HEK293 (cell line): ENCODE measurements around the gene HOXC5.

Experiments
- FEZF1 ChIP-seq: fragments of 450-650 bp; formaldehyde crosslinking; IDR thresholded peaks from 2 replicates; pipeline ENCODE4 v1.5.1; 2016; ENCODE audit warnings: missing biosample characterization, missing genetic modification characterization
- GFI1B ChIP-seq: fragments of 450-650 bp; formaldehyde crosslinking; IDR thresholded peaks from 2 replicates; pipeline ENCODE4 v1.5.1; 2016; ENCODE audit warnings: missing biosample characterization, missing genetic modification characterization
- GLIS1 ChIP-seq: fragments of 450-650 bp; formaldehyde crosslinking; IDR thresholded peaks from 2 replicates; pipeline ENCODE4 v1.5.1; 2016; ENCODE audit warnings: missing biosample characterization, missing genetic modification characterization
- GLIS2 ChIP-seq: fragments of 450-650 bp; formaldehyde crosslinking; IDR thresholded peaks from 2 replicates; pipeline ENCODE4 v1.5.1; 2016; ENCODE audit warnings: missing biosample characterization, missing genetic modification characterization
- HOXD13 ChIP-seq: sonication (generic); formaldehyde crosslinking; IDR thresholded peaks from 2 replicates; pipeline ENCODE4 v1.8.0; 2022; ENCODE audit warnings: missing genetic modification reagents, borderline replicate concordance
- KLF1 ChIP-seq: fragments of 450-650 bp; formaldehyde crosslinking; IDR thresholded peaks from 2 replicates; pipeline ENCODE4 v1.5.1; 2016; ENCODE audit warnings: missing biosample characterization, missing genetic modification characterization
- KLF10 ChIP-seq: fragments of 450-650 bp; IDR thresholded peaks from 2 replicates; pipeline ENCODE4 v1.5.1; 2018; ENCODE audit warnings: missing biosample characterization, mild to moderate bottlenecking, missing genetic modification characterization
- KLF7 ChIP-seq: fragments of 450-650 bp; formaldehyde crosslinking; IDR thresholded peaks from 2 replicates; pipeline ENCODE4 v1.5.1; 2016; ENCODE audit warnings: missing biosample characterization, missing genetic modification characterization, borderline replicate concordance
- KLF8 ChIP-seq: fragments of 450-650 bp; formaldehyde crosslinking; IDR thresholded peaks from 2 replicates; pipeline ENCODE4 v1.5.1; 2016; ENCODE audit warnings: missing biosample characterization, missing genetic modification characterization
- PRDM1 ChIP-seq: fragments of 450-650 bp; formaldehyde crosslinking; IDR thresholded peaks from 2 replicates; pipeline ENCODE4; 2016; ENCODE audit warnings: missing biosample characterization, missing genetic modification characterization
- SCRT1 ChIP-seq: fragments of 450-650 bp; formaldehyde crosslinking; IDR thresholded peaks from 2 replicates; pipeline ENCODE4 v1.5.1; 2016; ENCODE audit warnings: missing biosample characterization, missing genetic modification characterization, borderline replicate concordance
- ZBTB48 ChIP-seq: fragments of 450-650 bp; formaldehyde crosslinking; IDR thresholded peaks from 2 replicates; pipeline ENCODE4 v1.5.1; 2016; ENCODE audit warnings: missing biosample characterization, missing genetic modification characterization
- ZBTB7A ChIP-seq: fragments of 450-650 bp; formaldehyde crosslinking; IDR thresholded peaks from 2 replicates; pipeline ENCODE4 v1.5.1; 2016; ENCODE audit warnings: low read depth, missing biosample characterization, missing genetic modification characterization
- ZNF10 ChIP-seq: fragments of 450-650 bp; formaldehyde crosslinking; IDR thresholded peaks from 2 replicates; pipeline ENCODE4 v1.5.1; 2017; ENCODE audit warnings: missing biosample characterization, missing genetic modification characterization
- ZNF114 ChIP-seq: fragments of 450-650 bp; formaldehyde crosslinking; IDR thresholded peaks from 2 replicates; pipeline ENCODE4 v1.5.0; 2017; ENCODE audit warnings: missing biosample characterization, missing genetic modification characterization
- ZNF169 ChIP-seq: fragments of 450-650 bp; formaldehyde crosslinking; IDR thresholded peaks from 2 replicates; pipeline ENCODE4 v1.5.1; 2016; ENCODE audit warnings: missing biosample characterization, missing genetic modification characterization
- ZNF23 ChIP-seq: fragments of 450-650 bp; formaldehyde crosslinking; IDR thresholded peaks from 2 replicates; pipeline ENCODE4 v1.5.1; 2016; ENCODE audit warnings: missing biosample characterization, missing genetic modification characterization, borderline replicate concordance
- ZNF266 ChIP-seq: fragments of 450-650 bp; formaldehyde crosslinking; IDR thresholded peaks from 2 replicates; pipeline ENCODE4 v1.5.1; 2016; ENCODE audit warnings: missing biosample characterization, missing genetic modification characterization, low read depth
- ZNF391 ChIP-seq: fragments of 450-650 bp; formaldehyde crosslinking; IDR thresholded peaks from 2 replicates; pipeline ENCODE4 v1.5.1; 2016; ENCODE audit warnings: low read depth, missing biosample characterization, missing genetic modification characterization, borderline replicate concordance
- ZNF394 ChIP-seq: fragments of 450-650 bp; formaldehyde crosslinking; IDR thresholded peaks from 2 replicates; pipeline ENCODE4 v1.5.1; 2016; ENCODE audit warnings: missing biosample characterization, missing genetic modification characterization, mild to moderate bottlenecking, moderate library complexity, borderline replicate concordance
- ZNF510 ChIP-seq: fragments of 450-650 bp; formaldehyde crosslinking; IDR thresholded peaks from 2 replicates; pipeline ENCODE4 v1.5.1; 2018; ENCODE audit warnings: mild to moderate bottlenecking, missing genetic modification characterization, missing biosample characterization; ENCODE audit not compliant: insufficient replicate concordance
- ZNF629 ChIP-seq: fragments of 450-650 bp; formaldehyde crosslinking; IDR thresholded peaks from 2 replicates; pipeline ENCODE4 v1.5.1; 2017; ENCODE audit warnings: missing biosample characterization, missing genetic modification characterization
- ZNF660 ChIP-seq: fragments of 450-650 bp; IDR thresholded peaks from 2 replicates; pipeline ENCODE4 v1.5.1; 2018; ENCODE audit warnings: missing biosample characterization, mild to moderate bottlenecking, missing genetic modification characterization
- ZNF670 ChIP-seq: fragments of 450-650 bp; formaldehyde crosslinking; IDR thresholded peaks from 2 replicates; pipeline ENCODE4 v1.5.1; 2016; ENCODE audit warnings: missing biosample characterization, missing genetic modification characterization, low read depth
- TF ChIP-seq, protein P1 (sequence below): fragments of 450-650 bp; formaldehyde crosslinking; IDR thresholded peaks from 2 replicates; pipeline ENCODE4 v1.5.1; 2016; ENCODE audit warnings: missing biosample characterization, missing genetic modification characterization
- TF ChIP-seq, protein P2 (sequence below): fragments of 450-650 bp; formaldehyde crosslinking; IDR thresholded peaks from 2 replicates; pipeline ENCODE4 v1.5.1; 2016; ENCODE audit warnings: missing biosample characterization, missing genetic modification characterization
- TF ChIP-seq, protein P3 (sequence below): fragments of 450-650 bp; formaldehyde crosslinking; IDR thresholded peaks from 2 replicates; pipeline ENCODE4 v1.5.1; 2016; ENCODE audit warnings: missing biosample characterization, missing genetic modification characterization
- TF ChIP-seq, protein P4 (sequence below): fragments of 450-650 bp; formaldehyde crosslinking; IDR thresholded peaks from 2 replicates; pipeline ENCODE4 v1.5.1; 2016; ENCODE audit warnings: missing biosample characterization, missing genetic modification characterization
- TF ChIP-seq, protein P5 (sequence below): fragments of 450-650 bp; formaldehyde crosslinking; IDR thresholded peaks from 2 replicates; pipeline ENCODE4 v1.5.1; 2016; ENCODE audit warnings: missing biosample characterization, missing genetic modification characterization

HOXC5 gene

DNA sequence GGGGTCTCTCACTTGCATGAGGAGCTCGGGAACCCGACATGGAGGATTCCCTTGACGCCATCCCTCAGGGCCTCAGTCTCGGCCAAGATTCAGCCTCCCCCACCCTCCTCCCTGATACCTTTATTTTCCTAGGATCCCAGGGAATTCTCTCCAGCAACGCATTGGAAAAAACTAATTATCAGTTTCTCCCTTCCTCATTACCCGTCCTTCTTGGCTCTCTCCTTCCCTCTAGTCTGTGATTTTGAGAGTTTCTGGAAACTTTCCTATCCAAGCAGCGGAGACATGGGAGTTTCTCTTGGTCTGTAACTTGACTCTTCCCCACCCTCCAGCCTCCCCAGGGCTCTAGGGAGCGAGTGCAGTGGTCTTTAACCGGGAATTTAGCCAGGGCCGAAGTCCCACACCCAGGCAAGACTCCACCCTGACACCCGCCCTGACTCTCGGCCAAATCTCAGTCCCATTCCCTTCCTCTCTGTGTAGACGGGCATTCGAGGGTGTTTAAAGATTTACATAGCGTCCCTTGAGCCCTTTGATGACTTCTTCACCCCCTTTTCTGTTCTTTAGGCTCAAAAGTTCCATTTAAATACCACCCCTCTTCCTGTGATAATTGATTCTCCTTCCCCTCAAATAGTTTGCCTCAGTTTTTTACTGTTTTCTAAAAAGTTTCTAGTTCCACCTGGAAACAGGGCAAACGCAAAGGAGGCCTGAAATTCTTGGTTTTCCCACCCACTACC is 6.7 kb downstream of the HOXC5 start (continued):
- TF ChIP-seq, protein P1, sequence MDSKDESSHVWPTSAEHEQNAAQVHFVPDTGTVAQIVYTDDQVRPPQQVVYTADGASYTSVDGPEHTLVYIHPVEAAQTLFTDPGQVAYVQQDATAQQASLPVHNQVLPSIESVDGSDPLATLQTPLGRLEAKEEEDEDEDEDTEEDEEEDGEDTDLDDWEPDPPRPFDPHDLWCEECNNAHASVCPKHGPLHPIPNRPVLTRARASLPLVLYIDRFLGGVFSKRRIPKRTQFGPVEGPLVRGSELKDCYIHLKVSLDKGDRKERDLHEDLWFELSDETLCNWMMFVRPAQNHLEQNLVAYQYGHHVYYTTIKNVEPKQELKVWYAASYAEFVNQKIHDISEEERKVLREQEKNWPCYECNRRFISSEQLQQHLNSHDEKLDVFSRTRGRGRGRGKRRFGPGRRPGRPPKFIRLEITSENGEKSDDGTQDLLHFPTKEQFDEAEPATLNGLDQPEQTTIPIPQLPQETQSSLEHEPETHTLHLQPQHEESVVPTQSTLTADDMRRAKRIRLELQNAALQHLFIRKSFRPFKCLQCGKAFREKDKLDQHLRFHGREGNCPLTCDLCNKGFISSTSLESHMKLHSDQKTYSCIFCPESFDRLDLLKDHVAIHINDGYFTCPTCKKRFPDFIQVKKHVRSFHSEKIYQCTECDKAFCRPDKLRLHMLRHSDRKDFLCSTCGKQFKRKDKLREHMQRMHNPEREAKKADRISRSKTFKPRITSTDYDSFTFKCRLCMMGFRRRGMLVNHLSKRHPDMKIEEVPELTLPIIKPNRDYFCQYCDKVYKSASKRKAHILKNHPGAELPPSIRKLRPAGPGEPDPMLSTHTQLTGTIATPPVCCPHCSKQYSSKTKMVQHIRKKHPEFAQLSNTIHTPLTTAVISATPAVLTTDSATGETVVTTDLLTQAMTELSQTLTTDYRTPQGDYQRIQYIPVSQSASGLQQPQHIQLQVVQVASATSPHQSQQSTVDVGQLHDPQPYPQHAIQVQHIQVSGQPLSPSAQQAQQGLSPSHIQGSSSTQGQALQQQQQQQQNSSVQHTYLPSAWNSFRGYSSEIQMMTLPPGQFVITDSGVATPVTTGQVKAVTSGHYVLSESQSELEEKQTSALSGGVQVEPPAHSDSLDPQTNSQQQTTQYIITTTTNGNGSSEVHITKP (tag by site-specific recombination): peak; percentile 72; the same call in 1 of the 2 replicates
- 0 out of 2 replicates have a peak, but pooled peaks have one; percentile 7 for TF ChIP-seq ZNF629
- TF ChIP-seq ZNF670 (tag by site-specific recombination): no peak
- TF ChIP-seq ZNF114: no peak
- TF ChIP-seq SCRT1 (tag by site-specific recombination): no peak
- TF ChIP-seq KLF8 (tag by site-specific recombination): peak; percentile 80
- TF ChIP-seq KLF10 (tag by site-specific recombination): no peak
- peak; percentile 73 for TF ChIP-seq GLIS1 (tag by site-specific recombination)
- TF ChIP-seq, protein P2, sequence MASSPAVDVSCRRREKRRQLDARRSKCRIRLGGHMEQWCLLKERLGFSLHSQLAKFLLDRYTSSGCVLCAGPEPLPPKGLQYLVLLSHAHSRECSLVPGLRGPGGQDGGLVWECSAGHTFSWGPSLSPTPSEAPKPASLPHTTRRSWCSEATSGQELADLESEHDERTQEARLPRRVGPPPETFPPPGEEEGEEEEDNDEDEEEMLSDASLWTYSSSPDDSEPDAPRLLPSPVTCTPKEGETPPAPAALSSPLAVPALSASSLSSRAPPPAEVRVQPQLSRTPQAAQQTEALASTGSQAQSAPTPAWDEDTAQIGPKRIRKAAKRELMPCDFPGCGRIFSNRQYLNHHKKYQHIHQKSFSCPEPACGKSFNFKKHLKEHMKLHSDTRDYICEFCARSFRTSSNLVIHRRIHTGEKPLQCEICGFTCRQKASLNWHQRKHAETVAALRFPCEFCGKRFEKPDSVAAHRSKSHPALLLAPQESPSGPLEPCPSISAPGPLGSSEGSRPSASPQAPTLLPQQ (tag by site-specific recombination): no peak
- TF ChIP-seq KLF7: peak; percentile 78; the same call in 1 of the 2 replicates
- peak; percentile 58 for TF ChIP-seq GLIS2
- TF ChIP-seq, protein P3, sequence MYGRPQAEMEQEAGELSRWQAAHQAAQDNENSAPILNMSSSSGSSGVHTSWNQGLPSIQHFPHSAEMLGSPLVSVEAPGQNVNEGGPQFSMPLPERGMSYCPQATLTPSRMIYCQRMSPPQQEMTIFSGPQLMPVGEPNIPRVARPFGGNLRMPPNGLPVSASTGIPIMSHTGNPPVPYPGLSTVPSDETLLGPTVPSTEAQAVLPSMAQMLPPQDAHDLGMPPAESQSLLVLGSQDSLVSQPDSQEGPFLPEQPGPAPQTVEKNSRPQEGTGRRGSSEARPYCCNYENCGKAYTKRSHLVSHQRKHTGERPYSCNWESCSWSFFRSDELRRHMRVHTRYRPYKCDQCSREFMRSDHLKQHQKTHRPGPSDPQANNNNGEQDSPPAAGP (tag by site-specific recombination): peak; percentile 76; the same call in 1 of the 2 replicates
- TF ChIP-seq, protein P4, sequence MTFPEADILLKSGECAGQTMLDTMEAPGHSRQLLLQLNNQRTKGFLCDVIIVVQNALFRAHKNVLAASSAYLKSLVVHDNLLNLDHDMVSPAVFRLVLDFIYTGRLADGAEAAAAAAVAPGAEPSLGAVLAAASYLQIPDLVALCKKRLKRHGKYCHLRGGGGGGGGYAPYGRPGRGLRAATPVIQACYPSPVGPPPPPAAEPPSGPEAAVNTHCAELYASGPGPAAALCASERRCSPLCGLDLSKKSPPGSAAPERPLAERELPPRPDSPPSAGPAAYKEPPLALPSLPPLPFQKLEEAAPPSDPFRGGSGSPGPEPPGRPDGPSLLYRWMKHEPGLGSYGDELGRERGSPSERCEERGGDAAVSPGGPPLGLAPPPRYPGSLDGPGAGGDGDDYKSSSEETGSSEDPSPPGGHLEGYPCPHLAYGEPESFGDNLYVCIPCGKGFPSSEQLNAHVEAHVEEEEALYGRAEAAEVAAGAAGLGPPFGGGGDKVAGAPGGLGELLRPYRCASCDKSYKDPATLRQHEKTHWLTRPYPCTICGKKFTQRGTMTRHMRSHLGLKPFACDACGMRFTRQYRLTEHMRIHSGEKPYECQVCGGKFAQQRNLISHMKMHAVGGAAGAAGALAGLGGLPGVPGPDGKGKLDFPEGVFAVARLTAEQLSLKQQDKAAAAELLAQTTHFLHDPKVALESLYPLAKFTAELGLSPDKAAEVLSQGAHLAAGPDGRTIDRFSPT (tag by site-specific recombination): peak; percentile 18; the same call in 1 of the 2 replicates
- TF ChIP-seq GFI1B: no peak
- peak; percentile 89 for TF ChIP-seq PRDM1 (tag by site-specific recombination)
- peak; percentile 87 for TF ChIP-seq ZBTB48 (tag by site-specific recombination)
- peak; percentile 100 for TF ChIP-seq ZNF660
- TF ChIP-seq ZNF23: no peak
- TF ChIP-seq FEZF1 (tag by site-specific recombination): no peak
- TF ChIP-seq KLF1: peak; percentile 91
- no peak for TF ChIP-seq ZNF391 (tag by site-specific recombination)
- TF ChIP-seq, protein P5, sequence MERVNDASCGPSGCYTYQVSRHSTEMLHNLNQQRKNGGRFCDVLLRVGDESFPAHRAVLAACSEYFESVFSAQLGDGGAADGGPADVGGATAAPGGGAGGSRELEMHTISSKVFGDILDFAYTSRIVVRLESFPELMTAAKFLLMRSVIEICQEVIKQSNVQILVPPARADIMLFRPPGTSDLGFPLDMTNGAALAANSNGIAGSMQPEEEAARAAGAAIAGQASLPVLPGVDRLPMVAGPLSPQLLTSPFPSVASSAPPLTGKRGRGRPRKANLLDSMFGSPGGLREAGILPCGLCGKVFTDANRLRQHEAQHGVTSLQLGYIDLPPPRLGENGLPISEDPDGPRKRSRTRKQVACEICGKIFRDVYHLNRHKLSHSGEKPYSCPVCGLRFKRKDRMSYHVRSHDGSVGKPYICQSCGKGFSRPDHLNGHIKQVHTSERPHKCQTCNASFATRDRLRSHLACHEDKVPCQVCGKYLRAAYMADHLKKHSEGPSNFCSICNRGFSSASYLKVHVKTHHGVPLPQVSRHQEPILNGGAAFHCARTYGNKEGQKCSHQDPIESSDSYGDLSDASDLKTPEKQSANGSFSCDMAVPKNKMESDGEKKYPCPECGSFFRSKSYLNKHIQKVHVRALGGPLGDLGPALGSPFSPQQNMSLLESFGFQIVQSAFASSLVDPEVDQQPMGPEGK: peak; percentile 82; the same call in 1 of the 2 replicates
- TF ChIP-seq ZNF169 (tag by site-specific recombination): no peak
- TF ChIP-seq ZNF10 (tag by site-specific recombination): no peak
- TF ChIP-seq ZNF266 (tag by site-specific recombination): no peak
- TF ChIP-seq ZBTB7A: no peak
- TF ChIP-seq ZNF394 (tag by site-specific recombination): no peak
- TF ChIP-seq HOXD13: no peak
- TF ChIP-seq ZNF510 (tag by site-specific recombination): no peak
